ENCODE measurements around the gene ADCY4. TPM values are rescaled to one million over a fixed set of nuclear protein-coding genes. Genes with fewer than 3 reads are reported as not detected.
A peak's percentile ranks its signal among the peaks of the same experiment; 100 is the strongest.

ADCY4 gene
- total and polyA plus RNA-seq, 2 donors (not counting 1 experiment from before 2014, with no cell fraction given) = 2.3 to 7.8 TPM

DNA sequence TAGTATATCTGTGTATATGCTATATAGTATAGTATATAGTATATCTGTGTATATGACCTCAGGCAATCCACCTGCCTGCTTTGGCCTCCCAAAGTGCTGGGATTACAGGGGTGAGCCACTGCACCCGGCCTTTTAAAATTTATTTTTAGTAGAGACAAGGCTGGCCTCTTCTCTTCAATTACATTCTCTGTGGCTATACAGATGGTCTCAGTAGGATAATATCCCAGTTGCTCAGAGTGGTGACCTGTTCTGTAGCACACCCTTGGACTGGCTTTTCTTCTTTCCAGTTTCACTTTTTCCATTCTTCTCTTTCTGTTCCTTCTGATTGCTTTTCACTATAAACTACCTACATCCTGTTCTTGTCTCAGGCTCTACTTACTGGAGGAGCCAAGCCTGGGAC is 30.0 kb upstream of the ADCY4 start:
- peaks cover 0 to 32% (median 6%) of the 10 kb centered on the region in 4 experiments for H3K27me3 ChIP-seq (replicated peaks in 1 of 4; ENCODE audit: control extremely low read depth in 1 of 4, control insufficient read depth in 3 of 4, insufficient read depth in 4 of 4, low read length in 3 of 4)
- H3K27ac ChIP-seq (ENCODE audit: low read length in 2 of 2) = no peak overlapping the region
- H3K4me1 ChIP-seq (ENCODE audit: control insufficient read depth in 2 of 2, insufficient read depth in 2 of 2, low read length in 2 of 2) = peaks cover 30 to 39% of the 10 kb centered on the region in 2 donors
- H2AFZ ChIP-seq (ENCODE audit: insufficient read depth, low read depth, low read length, poor library complexity, severe bottlenecking) = no peak overlapping the region
- no peak overlapping the region for H3K4me2 ChIP-seq (replicated peaks; ENCODE audit: low read depth, low read length, poor library complexity, severe bottlenecking)
- no peaks in the 10 kb centered on the region for H3K9me3 Mint-ChIP-seq (ENCODE audit: insufficient read depth)
- ChIA-PET CTCF (interaction anchor here (0.8 to 2.3 kb wide), 16 partner anchors 18 to 122 kb away, joined by 3 to 148 read pairs (median 6); partner anchors contain the start of genes ADCY4, CBLN3, KHNYN and RIPK3), POLR2A (interaction anchor here (0.8 to 2.2 kb wide), 4 partner anchors 26 to 66 kb away, joined by 3 to 78 read pairs (median 4); partner anchors contain the start of genes CBLN3 and KHNYN)
- H3K4me1 Mint-ChIP-seq = peaks cover 32% of the 10 kb centered on the region
- no peak overlapping the region for H3K4me3 ChIP-seq (ENCODE audit: control extremely low read depth in 1 of 5, extremely low read depth in 1 of 5, insufficient read depth in 1 of 5, low read depth in 2 of 5, low read length in 4 of 5)
- H3K4me3 Mint-ChIP-seq = no peak overlapping the region
- peaks cover 20% of the 10 kb centered on the region for H3K27me3 Mint-ChIP-seq
- no peak for TF ChIP-seq EZH2 (IDR thresholded peaks at IDR 0.05; ENCODE audit: borderline replicate concordance, insufficient read depth, low read depth, low read length, poor library complexity, severe bottlenecking)
- TF ChIP-seq, protein P1, sequence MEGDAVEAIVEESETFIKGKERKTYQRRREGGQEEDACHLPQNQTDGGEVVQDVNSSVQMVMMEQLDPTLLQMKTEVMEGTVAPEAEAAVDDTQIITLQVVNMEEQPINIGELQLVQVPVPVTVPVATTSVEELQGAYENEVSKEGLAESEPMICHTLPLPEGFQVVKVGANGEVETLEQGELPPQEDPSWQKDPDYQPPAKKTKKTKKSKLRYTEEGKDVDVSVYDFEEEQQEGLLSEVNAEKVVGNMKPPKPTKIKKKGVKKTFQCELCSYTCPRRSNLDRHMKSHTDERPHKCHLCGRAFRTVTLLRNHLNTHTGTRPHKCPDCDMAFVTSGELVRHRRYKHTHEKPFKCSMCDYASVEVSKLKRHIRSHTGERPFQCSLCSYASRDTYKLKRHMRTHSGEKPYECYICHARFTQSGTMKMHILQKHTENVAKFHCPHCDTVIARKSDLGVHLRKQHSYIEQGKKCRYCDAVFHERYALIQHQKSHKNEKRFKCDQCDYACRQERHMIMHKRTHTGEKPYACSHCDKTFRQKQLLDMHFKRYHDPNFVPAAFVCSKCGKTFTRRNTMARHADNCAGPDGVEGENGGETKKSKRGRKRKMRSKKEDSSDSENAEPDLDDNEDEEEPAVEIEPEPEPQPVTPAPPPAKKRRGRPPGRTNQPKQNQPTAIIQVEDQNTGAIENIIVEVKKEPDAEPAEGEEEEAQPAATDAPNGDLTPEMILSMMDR (IDR thresholded peaks at IDR 0.05) = no peak
- H3K79me2 ChIP-seq (ENCODE audit: control insufficient read depth, insufficient read depth, low read length) = no peaks in the 10 kb centered on the region
- ATAC-seq (ENCODE audit: low read depth) = no peak
- peak overlapping the region; percentile 46 for H3K27ac Mint-ChIP-seq
- peaks cover 0 to under 1% (median 0%) of the 10 kb centered on the region in 3 donors for H3K9me3 ChIP-seq (ENCODE audit: control extremely low read depth in 1 of 3, control insufficient read depth in 2 of 3, insufficient read depth in 1 of 3, low read length in 2 of 3)
- intact Hi-C loops (cut with micrococcal nuclease) = loop anchor here (1.0 to 10.0 kb wide), 7 partner anchors 47 to 340 kb away; partner anchors contain the start of genes EMC9 and SDR39U1
- DNase-seq = no peak
- H4K20me1 ChIP-seq (ENCODE audit: control insufficient read depth, insufficient read depth, low read length, poor library complexity, severe bottlenecking) = no peaks in the 10 kb centered on the region
- no peak overlapping the region for H3K9ac ChIP-seq (ENCODE audit: low read length)
- H3K36me3 ChIP-seq (replicated peaks in 1 of 2; ENCODE audit: control extremely low read depth in 1 of 2, control insufficient read depth in 1 of 2, extremely low read depth in 1 of 2, insufficient read depth in 2 of 2, low read length in 1 of 2) = no peaks in the 10 kb centered on the region
- no CpG with 5 or more reads among the region's 1 CpG for WGBS (ENCODE audit: insufficient coverage)

DNA sequence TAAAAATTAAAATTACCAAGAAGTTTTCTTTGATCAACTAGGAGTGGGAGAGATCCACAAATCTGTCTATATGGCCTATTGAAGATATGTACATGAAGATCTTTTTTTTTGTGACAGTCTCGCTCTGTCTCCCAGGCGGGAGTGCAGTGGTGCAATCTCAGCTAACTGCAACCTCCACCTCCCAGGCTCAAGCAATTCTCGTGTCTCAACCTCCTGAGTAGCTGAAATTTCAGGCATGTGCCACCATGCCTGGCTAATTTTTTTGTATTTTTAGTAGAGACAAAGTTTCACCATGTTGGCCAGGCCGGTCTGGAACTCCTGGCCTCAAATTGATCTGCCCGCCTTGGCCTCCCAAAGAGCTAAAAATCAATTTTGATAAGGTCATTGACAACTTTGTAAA is 28.5 kb upstream of the ADCY4 start:
- Histone ChIP-seq H3K4me3 (ENCODE audit: control extremely low read depth in 1 of 5, extremely low read depth in 1 of 5, insufficient read depth in 1 of 5, low read depth in 2 of 5, low read length in 4 of 5) (no peak overlapping the region), H4K20me1 (ENCODE audit: control insufficient read depth, insufficient read depth, low read length, poor library complexity, severe bottlenecking) (no peaks in the 10 kb centered on the region), H3K9me3 (ENCODE audit: control extremely low read depth in 1 of 3, control insufficient read depth in 2 of 3, insufficient read depth in 1 of 3, low read length in 2 of 3) (peaks cover 0 to 1% (median 0%) of the 10 kb centered on the region in 3 donors), H3K79me2 (ENCODE audit: control insufficient read depth, insufficient read depth, low read length) (no peaks in the 10 kb centered on the region), H3K27ac (ENCODE audit: low read length in 2 of 2) (no peak overlapping the region), H3K27me3 (replicated peaks in 1 of 4; ENCODE audit: control extremely low read depth in 1 of 4, control insufficient read depth in 3 of 4, insufficient read depth in 4 of 4, low read length in 3 of 4) (peaks cover 0 to 28% (median 6%) of the 10 kb centered on the region in 4 experiments), H2AFZ (ENCODE audit: insufficient read depth, low read depth, low read length, poor library complexity, severe bottlenecking) (no peak overlapping the region), H3K4me2 (replicated peaks; ENCODE audit: low read depth, low read length, poor library complexity, severe bottlenecking) (no peak overlapping the region), H3K4me1 (ENCODE audit: control insufficient read depth in 2 of 2, insufficient read depth in 2 of 2, low read length in 2 of 2) (peaks cover 30 to 34% of the 10 kb centered on the region in 2 donors), H3K9ac (ENCODE audit: low read length) (no peak overlapping the region), H3K36me3 (replicated peaks in 1 of 2; ENCODE audit: control extremely low read depth in 1 of 2, control insufficient read depth in 1 of 2, extremely low read depth in 1 of 2, insufficient read depth in 2 of 2, low read length in 1 of 2) (no peaks in the 10 kb centered on the region)
- ChIA-PET CTCF (interaction anchor here (1.2 to 5.4 kb wide), 5 partner anchors 35 to 73 kb away, joined by 3 to 42 read pairs (median 5); partner anchors contain the start of genes CBLN3, KHNYN and LTB4R2), POLR2A (interaction anchor here (1.1 kb wide), 1 partner anchor 68 kb away, joined by 3 read pairs; no protein-coding TSS in a partner anchor)
- peaks cover 28% of the 10 kb centered on the region for H3K4me1 Mint-ChIP-seq
- TF ChIP-seq, protein P1 (IDR thresholded peaks at IDR 0.05) = no peak
- no peak for TF ChIP-seq EZH2 (IDR thresholded peaks at IDR 0.05; ENCODE audit: borderline replicate concordance, insufficient read depth, low read depth, low read length, poor library complexity, severe bottlenecking)
- intact Hi-C loops (cut with micrococcal nuclease) = loop anchor here (10.0 kb wide), 2 partner anchors 311 to 341 kb away; no protein-coding TSS in a partner anchor
- H3K4me3 Mint-ChIP-seq = no peak overlapping the region
- no peak for ATAC-seq (ENCODE audit: low read depth)
- no peak overlapping the region for H3K27ac Mint-ChIP-seq
- DNase-seq = no peak
- H3K27me3 Mint-ChIP-seq = peaks cover 20% of the 10 kb centered on the region
- no peaks in the 10 kb centered on the region for H3K9me3 Mint-ChIP-seq (ENCODE audit: insufficient read depth)
- 98% methylated on average over 3 of the region's 5 CpGs for WGBS (ENCODE audit: insufficient coverage)

All from B cell (primary cell).